NCI-H2171 treated with DMSO at 0.1 percent for 48 hours (cell line): ENCODE results near the gene ANXA3.
A peak's percentile ranks its signal among the peaks of the same experiment; 100 is the strongest.
"Not testable (repeated sequence)": the region's sequence is repeated elsewhere in the genome, so short reads cannot be mapped to it uniquely, and the experiment has no call there.

ENCODE experiments used
- DNase-seq: peaks from one replicate; lab custom pipeline; 2025; lab: John Stamatoyannopoulos, UW

Gene ANXA3

GRCh38 chr4:78543424-78544125 is 8.0 kb upstream of the ANXA3 start:
- DNase-seq = no peak

- DNase-seq = no peak
Measured at GRCh38 chr4:78544678-78545077, 6.9 kb upstream of the ANXA3 start.

GRCh38 chr4:78545275-78546246 is 6.0 kb upstream of the ANXA3 start:
- DNase-seq = no peak

GRCh38 chr4:78547899-78548298 is 3.7 kb upstream of the ANXA3 start:
- DNase-seq = not testable (repeated sequence)

- DNase-seq = not testable (repeated sequence)
Measured at GRCh38 chr4:78548889-78549288, 2.7 kb upstream of the ANXA3 start.

- peak; percentile 29 for DNase-seq
Measured at GRCh38 chr4:78552389-78553042, 946 bp downstream of the ANXA3 start.

- no peak for DNase-seq
Measured at GRCh38 chr4:78553043-78553396, 1.4 kb downstream of the ANXA3 start.

- no peak for DNase-seq
Measured at GRCh38 chr4:78553529-78554060, 2.0 kb downstream of the ANXA3 start.

- no peak for DNase-seq
Measured at GRCh38 chr4:78556665-78557064, 5.1 kb downstream of the ANXA3 start.

GRCh38 chr4:78557841-78558240 is 6.3 kb downstream of the ANXA3 start:
- no peak for DNase-seq

GRCh38 chr4:78558410-78558809 is 6.8 kb downstream of the ANXA3 start:
- no peak for DNase-seq

GRCh38 chr4:78560296-78560963 is 8.9 kb downstream of the ANXA3 start:
- no peak for DNase-seq

GRCh38 chr4:78561677-78562076 is 10.1 kb downstream of the ANXA3 start:
- DNase-seq = no peak

GRCh38 chr4:78562687-78563086 is 11.1 kb downstream of the ANXA3 start:
- no peak for DNase-seq

GRCh38 chr4:78565971-78566372 is 14.4 kb downstream of the ANXA3 start:
- no peak for DNase-seq

- DNase-seq = no peak
Measured at GRCh38 chr4:78566834-78567499, 15.4 kb downstream of the ANXA3 start.

GRCh38 chr4:78567500-78568060 is 16.0 kb downstream of the ANXA3 start:
- no peak for DNase-seq

- DNase-seq = no peak
Measured at GRCh38 chr4:78568640-78569305, 17.2 kb downstream of the ANXA3 start.

- DNase-seq = no peak
Measured at GRCh38 chr4:78569306-78569821, 17.8 kb downstream of the ANXA3 start.

- DNase-seq = no peak
Measured at GRCh38 chr4:78570117-78570516, 18.5 kb downstream of the ANXA3 start.
